Spinal cord (tissue), 10 donors: ENCODE measurements around the gene DLD. TPM values are rescaled to one million over a fixed set of nuclear protein-coding genes. Genes with fewer than 3 reads are reported as not detected.
"Not testable (repeated sequence)": the region's sequence is repeated elsewhere in the genome, so short reads cannot be mapped to it uniquely, and the experiment has no call there.

ENCODE experiments used
- DNase-seq, 6 donors: peaks; one replicate each; pipeline versions ENCODE4 v3.0.0 to v3.0.0-alpha.2; 2013 to 2015; ENCODE audit warnings: low spot score in 6 of 6, low read depth in 4 of 6
- H3K27ac ChIP-seq: one replicate; pipeline ENCODE4 v1.5.1; 2013; ENCODE audit warnings: low read depth, low read length, control low read depth
- H3K27me3 ChIP-seq: one replicate; pipeline ENCODE4 v1.6.1; 2013; ENCODE audit warnings: low read length; ENCODE audit not compliant: control insufficient read depth, insufficient read depth
- H3K36me3 ChIP-seq: one replicate; pipeline ENCODE4 v1.6.1; 2013; ENCODE audit warnings: low read length; ENCODE audit not compliant: control insufficient read depth, insufficient read depth
- H3K4me1 ChIP-seq: one replicate; pipeline ENCODE4 v1.6.1; 2013; ENCODE audit warnings: low read length; ENCODE audit not compliant: control insufficient read depth, insufficient read depth
- H3K4me3 ChIP-seq: one replicate; pipeline ENCODE4 v1.5.1; 2013; ENCODE audit warnings: low read depth, low read length, control low read depth
- H3K9me3 ChIP-seq: one replicate; pipeline ENCODE4 v1.6.1; 2013; ENCODE audit warnings: low read length; ENCODE audit not compliant: control insufficient read depth, insufficient read depth
- WGBS: methylation state at CpG from one replicate; pipeline ENCODE4 v1.1.5; 2013; ENCODE audit warnings: missing lambda C conversion rate; ENCODE audit not compliant: insufficient coverage; 5-methylcytosine and 5-hydroxymethylcytosine counted together
- polyA plus RNA-seq, 2 donors: library from polyadenylated mRNA; unstranded; fragments of 120-200 nt; gene quantifications; one replicate each; pipeline ENCODE4 v1.2.1, GENCODE V29; 2013; ENCODE audit not compliant: insufficient read length in 2 of 2
- total RNA-seq, 2 donors: library from RNA; depleted of rRNA in 1 of 2; stranded (reverse); fragments of 120-200 nt in 1 of 2; fragments of >200 nt in 1 of 2; gene quantifications; one replicate each; pipeline versions ENCODE4 v1.2.3 to v1.2.4, GENCODE V29; 2013 to 2014
- donor health status: healthy.

The DLD gene
- total and polyA plus RNA-seq, 4 donors, result 56.1 to 98.5 (median 88.8) TPM

DNA sequence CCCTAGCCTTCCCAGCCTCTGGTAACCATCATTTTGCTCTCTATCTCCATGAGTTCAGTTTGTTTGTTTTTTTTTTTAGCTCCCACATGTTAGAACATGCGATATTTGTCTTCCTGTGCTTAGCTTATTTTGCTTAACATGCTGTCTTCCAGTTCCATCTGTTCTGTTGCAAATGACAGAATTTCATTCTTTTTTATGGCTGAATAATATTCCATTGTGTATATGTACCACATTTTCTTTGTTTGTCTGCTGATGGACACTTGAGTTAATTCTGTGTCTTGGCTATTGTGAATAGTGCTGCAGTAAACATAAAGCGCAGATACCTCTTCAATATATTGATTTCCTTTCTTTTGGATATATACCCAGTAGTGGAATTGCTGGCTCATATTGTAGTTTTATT, 21.0 kb downstream of the DLD start:
- DNase-seq, result no peak
- H3K36me3 ChIP-seq, result peaks cover 15% of the 10 kb centered on the region
- no peaks in the 10 kb centered on the region for H3K27me3 ChIP-seq
- H3K9me3 ChIP-seq, result no peaks in the 10 kb centered on the region
- no peak overlapping the region for H3K4me3 ChIP-seq
- H3K4me1 ChIP-seq, result no peaks in the 10 kb centered on the region
- H3K27ac ChIP-seq, result no peak overlapping the region
- no CpG with 5 or more reads among the region's 2 CpGs for WGBS

- Histone ChIP-seq H3K36me3 (peaks cover 9% of the 10 kb centered on the region), H3K27me3 (no peaks in the 10 kb centered on the region), H3K27ac (no peak overlapping the region), H3K4me1 (no peaks in the 10 kb centered on the region), H3K4me3 (no peak overlapping the region), H3K9me3 (no peaks in the 10 kb centered on the region)
- no peak for DNase-seq
- WGBS, result no CpG with 5 or more reads among the region's 2 CpGs
Measured at GRCh38 chr7:107913851-107914250, 22.9 kb downstream of the DLD start.

- no CpG with 5 or more reads among the region's 1 CpG for WGBS
Measured at GRCh38 chr7:107914831-107915230, 23.8 kb downstream of the DLD start.

GRCh38 chr7:107915541-107915940, 24.6 kb downstream of the DLD start:
- Histone ChIP-seq H3K9me3 (no peaks in the 10 kb centered on the region), H3K4me3 (no peak overlapping the region), H3K36me3 (peaks cover 4% of the 10 kb centered on the region), H3K27me3 (no peaks in the 10 kb centered on the region), H3K4me1 (no peaks in the 10 kb centered on the region), H3K27ac (no peak overlapping the region)
- WGBS, result no CpG with 5 or more reads among the region's 2 CpGs
- no peak for DNase-seq

More at GRCh38 chr7:107914831-107915230, 23.8 kb downstream of the DLD start:
- Histone ChIP-seq H3K9me3 (no peaks in the 10 kb centered on the region), H3K27me3 (no peaks in the 10 kb centered on the region), H3K4me3 (no peak overlapping the region), H3K4me1 (no peaks in the 10 kb centered on the region), H3K27ac (no peak overlapping the region), H3K36me3 (peaks cover 6% of the 10 kb centered on the region)
- no peak for DNase-seq

GRCh38 chr7:107917763-107918651, 27.0 kb downstream of the DLD start:
- H3K9me3 ChIP-seq, result no peaks in the 10 kb centered on the region
- DNase-seq, result peak in 2 of 6 donors; percentile 8 to 85
- H3K36me3 ChIP-seq, result peaks cover 4% of the 10 kb centered on the region
- H3K4me3 ChIP-seq, result no peak overlapping the region
- 88% methylated on average over 1 of the region's 3 CpGs for WGBS
- no peaks in the 10 kb centered on the region for H3K4me1 ChIP-seq
- no peak overlapping the region for H3K27ac ChIP-seq
- H3K27me3 ChIP-seq, result no peaks in the 10 kb centered on the region

DNA sequence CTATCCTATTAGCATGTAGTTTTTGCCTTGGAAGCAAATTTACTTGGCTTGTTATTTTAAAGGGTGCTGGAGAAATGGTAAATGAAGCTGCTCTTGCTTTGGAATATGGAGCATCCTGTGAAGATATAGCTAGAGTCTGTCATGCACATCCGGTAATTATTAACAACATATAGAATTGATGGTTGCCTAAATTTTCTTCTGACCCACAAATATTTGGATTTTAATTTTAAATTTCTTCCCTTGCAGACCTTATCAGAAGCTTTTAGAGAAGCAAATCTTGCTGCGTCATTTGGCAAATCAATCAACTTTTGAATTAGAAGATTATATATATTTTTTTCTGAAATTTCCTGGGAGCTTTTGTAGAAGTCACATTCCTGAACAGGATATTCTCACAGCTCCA, 28.0 kb downstream of the DLD start:
- Histone ChIP-seq H3K4me1 (no peaks in the 10 kb centered on the region), H3K4me3 (no peak overlapping the region), H3K9me3 (no peaks in the 10 kb centered on the region), H3K27ac (no peak overlapping the region), H3K27me3 (no peaks in the 10 kb centered on the region), H3K36me3 (peaks cover 4% of the 10 kb centered on the region)
- DNase-seq, result no peak
- no CpG with 5 or more reads among the region's 2 CpGs for WGBS

DNA sequence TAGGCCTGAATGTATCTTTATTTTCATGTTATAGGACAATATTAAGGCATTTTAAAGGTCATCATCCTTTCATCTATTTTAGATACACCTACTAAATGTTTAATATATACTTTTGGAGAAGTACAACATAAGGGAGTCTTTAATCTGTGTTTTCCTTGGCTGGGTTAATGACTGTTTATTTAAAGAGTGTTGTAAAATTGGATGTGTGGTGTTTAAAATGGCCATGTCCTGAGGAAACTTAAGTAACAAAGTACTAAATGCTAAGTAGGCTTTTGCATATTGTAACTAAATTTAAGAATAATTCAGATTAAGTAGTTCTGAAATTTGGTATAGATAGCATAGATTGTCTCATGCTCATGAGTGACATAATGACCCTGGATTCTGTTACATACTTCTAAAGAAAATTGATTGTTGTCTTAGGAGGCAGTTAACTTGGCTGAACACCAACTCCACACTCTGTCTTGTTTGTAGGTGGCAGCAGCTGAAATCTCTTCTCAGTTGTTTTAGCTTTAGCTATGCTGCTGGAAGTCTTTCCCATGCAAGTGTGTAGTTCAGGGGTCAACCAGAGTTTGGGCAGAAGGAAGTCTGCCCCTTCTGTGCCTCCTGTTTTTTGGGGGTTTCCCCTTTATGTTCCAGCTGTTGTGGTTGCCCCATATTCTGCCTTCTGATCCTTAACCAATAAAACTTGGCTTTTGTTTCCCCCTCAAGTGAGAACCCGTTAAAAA, 29.2 kb downstream of the DLD start:
- H3K36me3 ChIP-seq, result peaks cover 7% of the 10 kb centered on the region
- H3K9me3 ChIP-seq, result no peaks in the 10 kb centered on the region
- no CpG with 5 or more reads among the region's 1 CpG for WGBS
- H3K4me1 ChIP-seq, result no peaks in the 10 kb centered on the region
- H3K27me3 ChIP-seq, result no peaks in the 10 kb centered on the region
- peak in 2 of 6 donors; percentile 12 to 51 for DNase-seq
- H3K4me3 ChIP-seq, result no peak overlapping the region
- peak overlapping the region; percentile 4 for H3K27ac ChIP-seq

GRCh38 chr7:107921826-107922225, 30.8 kb downstream of the DLD start:
- not testable (repeated sequence) for H3K4me1 ChIP-seq, H3K4me3 ChIP-seq
- no CpG with 5 or more reads among the region's 2 CpGs for WGBS

DNA sequence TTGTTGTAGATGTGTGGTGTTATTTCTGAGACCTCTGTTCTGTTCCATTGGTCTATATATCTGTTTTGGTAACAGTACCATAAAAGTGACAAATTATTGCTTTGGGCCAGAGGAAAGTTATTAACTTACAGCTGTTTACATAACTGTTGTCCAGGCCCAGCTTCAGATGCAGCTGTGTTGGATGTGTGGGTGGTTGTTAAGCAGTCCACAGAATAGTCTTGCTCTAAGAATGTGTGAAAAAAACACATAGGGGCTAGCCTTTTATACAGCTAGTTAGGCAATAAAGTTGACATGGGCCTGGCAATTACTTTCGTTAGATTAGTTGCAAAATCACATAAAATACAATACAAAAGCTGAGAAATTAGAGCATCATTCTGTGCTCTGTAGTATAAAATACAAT, 31.9 kb downstream of the DLD start:
- Histone ChIP-seq H3K4me1 (no peaks in the 10 kb centered on the region), H3K9me3 (no peaks in the 10 kb centered on the region), H3K27ac (peak overlapping the region; percentile 2), H3K4me3 (no peak overlapping the region), H3K36me3 (peaks cover 6% of the 10 kb centered on the region), H3K27me3 (no peaks in the 10 kb centered on the region)
- WGBS, result no CpG with 5 or more reads among the region's 1 CpG
- no peak for DNase-seq

More at GRCh38 chr7:107921826-107922225, 30.8 kb downstream of the DLD start:
- H3K27me3 ChIP-seq, H3K9me3 ChIP-seq, H3K36me3 ChIP-seq, H3K27ac ChIP-seq, DNase-seq: not testable (repeated sequence)
